Mesenchymal stem cell (in vitro differentiated cells and primary cell): ENCODE results near the gene CERS1.

Experiments
- DNase-seq: peaks from one replicate; pipeline ENCODE4 v3.0.0-alpha.2; 2013
- H2AFZ ChIP-seq: one replicate; pipeline ENCODE4 v1.6.1; 2013; ENCODE audit warnings: low read depth, mild to moderate bottlenecking, control low read depth, inconsistent platforms, low read length, moderate library complexity
- H2AK5ac ChIP-seq: 2 replicates; pipeline ENCODE4 v1.6.1; 2013; ENCODE audit warnings: low read length, moderate library complexity, mild to moderate bottlenecking, inconsistent platforms; ENCODE audit not compliant: severe bottlenecking
- H2BK120ac ChIP-seq: one replicate; pipeline ENCODE4 v1.6.1; 2013; ENCODE audit warnings: low read depth, mild to moderate bottlenecking, inconsistent platforms, low read length, moderate library complexity
- H2BK12ac ChIP-seq, 2 experiments: one replicate each; pipeline ENCODE4 v1.6.1; 2013; ENCODE audit warnings: inconsistent platforms in 2 of 2, low read length in 2 of 2, mild to moderate bottlenecking in 2 of 2, moderate library complexity in 2 of 2, control low read depth in 1 of 2
- H2BK15ac ChIP-seq: one replicate; pipeline ENCODE4 v1.6.1; 2013; ENCODE audit warnings: mild to moderate bottlenecking, low read depth, inconsistent platforms; ENCODE audit not compliant: poor library complexity, severe bottlenecking
- H2BK5ac ChIP-seq: 2 replicates; pipeline ENCODE4 v1.6.1; 2013; ENCODE audit warnings: low read depth, mild to moderate bottlenecking, low read length, control low read depth, inconsistent platforms; ENCODE audit not compliant: poor library complexity, severe bottlenecking
- H3K14ac ChIP-seq, 2 experiments: one replicate each; pipeline ENCODE4 v1.6.1; 2013; ENCODE audit warnings: inconsistent platforms in 2 of 2, low read length in 2 of 2, control low read depth in 1 of 2, mild to moderate bottlenecking in 1 of 2, moderate library complexity in 1 of 2
- H3K18ac ChIP-seq, 2 experiments: one replicate each; pipeline ENCODE4 v1.6.1; 2013; ENCODE audit warnings: inconsistent platforms in 2 of 2, low read length in 2 of 2, control low read depth in 1 of 2, low read depth in 1 of 2, mild to moderate bottlenecking in 1 of 2
- H3K23ac ChIP-seq, 2 experiments: one replicate each; pipeline ENCODE4 v1.6.1; 2013; ENCODE audit warnings: inconsistent platforms in 2 of 2, low read length in 2 of 2, mild to moderate bottlenecking in 2 of 2, moderate library complexity in 2 of 2, control low read depth in 1 of 2
- H3K27ac ChIP-seq: 2 replicates; pipeline ENCODE4 v1.5.1; 2013; ENCODE audit warnings: mild to moderate bottlenecking, moderate library complexity, low read length, control low read depth, inconsistent platforms; ENCODE audit not compliant: poor library complexity, severe bottlenecking
- H3K27me3 ChIP-seq, 2 experiments: 2 replicates each; pipeline versions ENCODE4 v1.6.1 to v1.7.0; 2013; ENCODE audit warnings: low read length in 2 of 2, mild to moderate bottlenecking in 2 of 2, moderate library complexity in 2 of 2, control low read depth in 1 of 2, inconsistent platforms in 1 of 2; ENCODE audit not compliant: control insufficient read depth in 1 of 2, insufficient read depth in 1 of 2
- H3K36me3 ChIP-seq, 2 experiments: 2 replicates each; pipeline versions ENCODE4 v1.6.1 to v1.7.0; 2013; ENCODE audit warnings: low read length in 2 of 2, control low read depth in 1 of 2, inconsistent platforms in 1 of 2, low read depth in 1 of 2, mild to moderate bottlenecking in 1 of 2; ENCODE audit not compliant: insufficient read depth in 2 of 2, control insufficient read depth in 1 of 2
- H3K4ac ChIP-seq, 2 experiments: one replicate each; pipeline ENCODE4 v1.6.1; 2013; ENCODE audit warnings: inconsistent platforms in 2 of 2, low read length in 2 of 2, mild to moderate bottlenecking in 2 of 2, moderate library complexity in 2 of 2, control low read depth in 1 of 2, low read depth in 1 of 2
- H3K4me1 ChIP-seq: 2 replicates; pipeline ENCODE4 v1.6.1; 2013; ENCODE audit warnings: low read depth, low read length, control low read depth; ENCODE audit not compliant: control insufficient read depth, insufficient read depth
- H3K4me2 ChIP-seq: 2 replicates; pipeline ENCODE4 v1.6.1; 2013; ENCODE audit warnings: low read length, mild to moderate bottlenecking, inconsistent platforms; ENCODE audit not compliant: poor library complexity, severe bottlenecking
- H3K4me3 ChIP-seq, 2 experiments: 2 replicates each; pipeline versions ENCODE4 v1.5.1 to v1.7.0; 2013; ENCODE audit warnings: low read length in 2 of 2, mild to moderate bottlenecking in 2 of 2, control low read depth in 1 of 2, low read depth in 1 of 2; ENCODE audit not compliant: insufficient read depth in 1 of 2
- H3K79me1 ChIP-seq: replicated peaks from 2 replicates; pipeline ENCODE4 v1.6.1; 2013; ENCODE audit warnings: mild to moderate bottlenecking, control low read depth, low read length, inconsistent platforms; ENCODE audit not compliant: poor library complexity, severe bottlenecking
- H3K9ac ChIP-seq: 2 replicates; pipeline ENCODE4 v1.7.0; 2013; ENCODE audit warnings: mild to moderate bottlenecking, low read length, moderate library complexity
- H3K9me3 ChIP-seq: 2 replicates; pipeline ENCODE4 v1.7.0; 2013; ENCODE audit warnings: mild to moderate bottlenecking, low read length; ENCODE audit not compliant: control insufficient read depth
- H4K8ac ChIP-seq: one replicate; pipeline ENCODE4 v1.6.1; 2013; ENCODE audit warnings: inconsistent platforms, mild to moderate bottlenecking, low read length, moderate library complexity
- H4K91ac ChIP-seq: one replicate; pipeline ENCODE4 v1.6.1; 2013; ENCODE audit warnings: mild to moderate bottlenecking, low read length, inconsistent platforms
- WGBS: methylation state at CpG from one replicate; pipeline ENCODE4 v1.1.7; 2013; ENCODE audit warnings: mixed read lengths; 5-methylcytosine and 5-hydroxymethylcytosine counted together

CERS1 gene

DNA sequence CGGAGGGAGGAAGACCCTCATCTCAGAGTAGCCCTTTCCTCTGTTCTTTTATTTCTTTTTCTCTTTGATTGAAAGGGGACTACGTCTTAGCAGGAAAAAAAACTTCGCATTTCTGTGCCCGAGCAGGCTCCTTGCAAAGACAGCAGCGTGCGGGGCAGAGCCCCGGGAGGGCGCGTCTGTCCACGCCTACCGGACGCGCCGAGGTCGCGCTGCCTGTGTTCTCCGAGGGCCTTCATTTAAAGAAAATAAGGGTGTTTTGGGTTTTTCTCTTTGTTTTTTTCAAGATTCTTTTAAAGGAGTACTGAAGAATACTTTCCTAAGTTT lies 29.2 kb downstream of the CERS1 start:
- H4K91ac ChIP-seq: no peak overlapping the region
- peaks cover 5% of the 10 kb centered on the region for H3K4me1 ChIP-seq
- H3K4me3 ChIP-seq: no peak overlapping the region
- no peak overlapping the region for H3K4ac ChIP-seq
- no peak overlapping the region for H3K9ac ChIP-seq
- no peaks in the 10 kb centered on the region for H3K9me3 ChIP-seq
- H3K27ac ChIP-seq: no peak overlapping the region
- no peak overlapping the region for H3K14ac ChIP-seq
- no peak overlapping the region for H2AFZ ChIP-seq
- no peak overlapping the region for H2BK15ac ChIP-seq
- peaks cover 33% of the 10 kb centered on the region for H3K79me1 ChIP-seq
- H2AK5ac ChIP-seq: no peak overlapping the region
- H3K18ac ChIP-seq: no peak overlapping the region
- peaks cover 70 to 90% of the 10 kb centered on the region in 2 experiments for H3K36me3 ChIP-seq
- no peak overlapping the region for H2BK12ac ChIP-seq
- no peak overlapping the region for H2BK5ac ChIP-seq
- no peaks in the 10 kb centered on the region for H3K27me3 ChIP-seq
- 84% methylated on average over 16 of the region's 17 CpGs for WGBS
- H4K8ac ChIP-seq: peak overlapping the region; percentile 13
- no peak overlapping the region for H3K23ac ChIP-seq
- H2BK120ac ChIP-seq: no peak overlapping the region
- no peak overlapping the region for H3K4me2 ChIP-seq
- no peak for DNase-seq

DNA sequence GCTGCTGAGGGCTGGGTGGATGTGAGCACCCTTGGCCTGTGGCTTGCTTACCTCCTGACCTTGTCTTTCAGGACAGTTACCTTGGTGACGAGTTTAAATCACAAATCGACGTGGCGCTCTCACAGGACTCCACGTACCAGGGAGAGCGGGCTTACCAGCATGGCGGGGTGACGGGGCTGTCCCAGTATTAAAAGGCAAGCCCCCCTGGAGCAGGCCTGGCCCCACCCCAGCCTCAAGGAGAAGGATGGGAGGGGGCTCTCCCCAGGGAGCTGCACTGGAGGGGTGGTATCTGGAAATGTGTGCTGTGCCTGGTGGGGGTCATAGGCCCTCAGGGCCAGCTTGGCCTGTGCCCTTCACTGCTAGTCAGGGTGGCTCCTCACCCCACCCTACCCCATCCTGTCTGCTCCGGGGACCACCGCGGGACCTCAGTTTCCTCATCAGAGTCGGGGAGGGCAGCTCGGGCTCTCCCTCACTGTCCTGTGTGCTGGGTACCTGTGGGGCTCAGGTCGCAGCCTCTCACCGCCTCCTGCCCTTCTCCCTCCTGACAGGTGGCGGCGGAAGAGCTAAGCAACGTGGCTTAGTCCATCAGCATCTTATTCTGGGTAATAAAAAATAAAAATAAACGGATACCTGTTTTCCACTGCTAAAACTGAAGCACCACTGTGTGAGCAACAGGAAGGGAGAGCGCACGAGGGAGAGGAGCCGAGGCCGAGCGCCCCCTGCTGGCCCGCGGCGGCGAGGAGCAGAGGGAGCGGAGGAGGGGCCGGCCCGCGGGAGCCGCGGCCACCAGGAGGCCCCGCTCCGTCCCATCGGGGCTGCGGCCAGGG lies 29.8 kb downstream of the CERS1 start:
- no peaks in the 10 kb centered on the region for H3K9me3 ChIP-seq
- H4K91ac ChIP-seq: no peak overlapping the region
- no peak overlapping the region for H2AK5ac ChIP-seq
- no peak overlapping the region for H3K9ac ChIP-seq
- no peak overlapping the region for H3K27ac ChIP-seq
- H3K79me1 ChIP-seq: peaks cover 35% of the 10 kb centered on the region
- H2AFZ ChIP-seq: no peak overlapping the region
- no peak overlapping the region for H2BK120ac ChIP-seq
- no peak overlapping the region for H3K4me3 ChIP-seq
- WGBS: 56% methylated on average over 25 of the region's 38 CpGs
- peak overlapping the region; percentile 13 for H4K8ac ChIP-seq
- no peak overlapping the region for H3K23ac ChIP-seq
- H2BK15ac ChIP-seq: no peak overlapping the region
- H2BK5ac ChIP-seq: no peak overlapping the region
- H3K18ac ChIP-seq: no peak overlapping the region
- H3K4ac ChIP-seq: no peak overlapping the region
- DNase-seq: peak; percentile 54
- H3K36me3 ChIP-seq: peaks cover 71 to 93% of the 10 kb centered on the region in 2 experiments
- peaks cover 5% of the 10 kb centered on the region for H3K4me1 ChIP-seq
- H2BK12ac ChIP-seq: no peak overlapping the region
- H3K14ac ChIP-seq: no peak overlapping the region
- no peak overlapping the region for H3K4me2 ChIP-seq
- no peaks in the 10 kb centered on the region for H3K27me3 ChIP-seq

DNA sequence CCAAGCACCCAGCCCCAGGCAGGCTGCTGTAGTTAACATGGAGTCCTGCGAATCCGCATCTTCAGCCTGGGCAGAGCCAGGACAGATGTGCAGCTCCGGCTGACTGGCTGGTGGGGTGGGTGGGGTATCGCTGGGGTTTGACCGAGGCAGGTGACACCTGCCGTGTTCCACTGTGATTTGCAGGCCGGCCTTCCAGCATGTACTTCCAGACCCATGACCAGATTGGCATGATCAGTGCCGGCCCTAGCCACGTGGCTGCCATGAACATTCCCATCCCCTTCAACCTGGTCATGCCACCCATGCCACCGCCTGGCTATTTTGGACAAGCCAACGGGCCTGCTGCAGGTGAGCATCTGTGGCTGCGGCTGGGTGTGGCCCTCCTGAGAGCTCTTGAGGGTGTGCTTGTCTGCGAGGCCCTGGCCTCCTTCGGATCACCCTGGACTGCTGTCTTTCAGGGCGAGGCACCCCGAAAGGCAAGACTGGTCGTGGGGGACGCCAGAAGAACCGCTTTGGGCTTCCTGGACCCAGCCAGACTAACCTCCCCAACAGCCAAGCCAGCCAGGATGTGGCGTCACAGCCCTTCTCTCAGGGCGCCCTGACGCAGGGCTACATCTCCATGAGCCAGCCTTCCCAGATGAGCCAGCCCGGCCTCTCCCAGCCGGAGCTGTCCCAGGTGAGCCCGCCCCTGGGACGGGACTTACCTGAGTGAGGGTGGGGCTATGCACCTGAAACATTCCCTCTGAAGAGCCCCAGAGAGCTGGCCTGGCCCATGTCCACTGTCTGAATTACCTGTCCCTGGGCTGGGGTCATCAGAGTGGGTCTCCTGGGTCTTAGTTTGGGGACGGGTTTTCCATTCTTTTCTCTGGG lies 30.6 kb downstream of the CERS1 start:
- WGBS: 97% methylated on average over 27 of the region's 27 CpGs
- Histone ChIP-seq H2BK5ac (no peak overlapping the region), H2AFZ (no peak overlapping the region), H3K4me2 (no peak overlapping the region), H4K8ac (no peak overlapping the region), H3K9ac (no peak overlapping the region), H2BK15ac (no peak overlapping the region), H3K23ac (no peak overlapping the region), H3K9me3 (no peaks in the 10 kb centered on the region), H4K91ac (no peak overlapping the region), H3K27ac (no peak overlapping the region), H3K14ac (no peak overlapping the region), H3K79me1 (peaks cover 39% of the 10 kb centered on the region), H2BK12ac (no peak overlapping the region), H2AK5ac (no peak overlapping the region), H3K36me3 (peaks cover 79 to 96% of the 10 kb centered on the region in 2 experiments), H3K4ac (no peak overlapping the region), H3K18ac (no peak overlapping the region), H3K4me1 (peaks cover 5% of the 10 kb centered on the region), H2BK120ac (no peak overlapping the region), H3K4me3 (no peak overlapping the region), H3K27me3 (no peaks in the 10 kb centered on the region)
- no peak for DNase-seq

DNA sequence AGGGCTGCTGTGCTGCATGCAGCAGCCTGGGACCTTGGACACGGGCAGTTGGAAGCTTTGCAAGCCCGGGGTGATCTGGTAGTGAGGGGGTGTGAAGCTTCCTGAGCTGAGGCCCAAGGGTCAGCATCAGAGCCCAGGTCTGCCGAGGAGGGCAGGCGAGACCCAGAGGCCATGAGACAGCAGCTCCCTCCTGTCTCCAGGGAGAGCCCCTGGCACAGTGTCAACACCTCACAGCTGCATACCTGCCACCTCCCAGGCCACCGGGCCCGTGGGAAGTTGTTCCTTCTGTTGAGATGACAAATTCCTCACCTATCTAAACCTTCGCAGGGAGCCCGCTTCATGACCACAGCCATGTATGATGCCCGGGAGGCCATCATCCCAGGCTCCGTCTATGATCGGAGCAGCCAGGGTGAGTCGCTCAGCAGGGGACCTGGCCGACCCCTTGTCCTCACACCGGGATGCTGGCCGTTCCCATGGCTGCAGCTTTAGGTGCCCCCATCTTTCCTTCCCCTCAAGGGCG lies 32.1 kb downstream of the CERS1 start:
- H3K9me3 ChIP-seq: no peaks in the 10 kb centered on the region
- peaks cover 5% of the 10 kb centered on the region for H3K4me1 ChIP-seq
- H3K4me2 ChIP-seq: no peak overlapping the region
- H2AFZ ChIP-seq: no peak overlapping the region
- no peak overlapping the region for H3K9ac ChIP-seq
- H2AK5ac ChIP-seq: no peak overlapping the region
- H3K27ac ChIP-seq: no peak overlapping the region
- H3K36me3 ChIP-seq: peaks cover 94 to 96% of the 10 kb centered on the region in 2 experiments
- no peak overlapping the region for H4K8ac ChIP-seq
- H3K18ac ChIP-seq: no peak overlapping the region
- H3K23ac ChIP-seq: no peak overlapping the region
- DNase-seq: no peak
- H3K4me3 ChIP-seq: no peak overlapping the region
- peak overlapping the region; percentile 49 for H2BK15ac ChIP-seq
- WGBS: 88% methylated on average over 14 of the region's 16 CpGs
- peaks cover 40% of the 10 kb centered on the region for H3K79me1 ChIP-seq
- no peak overlapping the region for H4K91ac ChIP-seq
- no peak overlapping the region for H2BK5ac ChIP-seq
- no peaks in the 10 kb centered on the region for H3K27me3 ChIP-seq
- no peak overlapping the region for H3K14ac ChIP-seq
- H2BK120ac ChIP-seq: no peak overlapping the region
- H3K4ac ChIP-seq: no peak overlapping the region
- H2BK12ac ChIP-seq: no peak overlapping the region
